ENCODE data around the gene DHH. TPM values are rescaled to one million over a fixed set of nuclear protein-coding genes. Genes with fewer than 3 reads are reported as not detected.
A peak's percentile ranks its signal among the peaks of the same experiment; 100 is the strongest.
"Not testable (repeated sequence)": the region's sequence is repeated elsewhere in the genome, so short reads cannot be mapped to it uniquely, and the experiment has no call there.

DHH gene
- total RNA-seq, 1 donor from 2014 or later, result not detected

- DNase-seq (ENCODE audit: low spot score), result no peak
- H3K4me3 Mint-ChIP-seq (ENCODE audit: low read depth), result peak overlapping the region; percentile 98
Observed at GRCh38 chr12:49129332-49130150, 34.9 kb upstream of the DHH start.

GRCh38 chr12:49127971-49128370 lies 33.4 kb upstream of the DHH start:
- Mint-ChIP-seq H3K4me1 (ENCODE audit: low read depth) (peaks cover 28% of the 10 kb centered on the region), H3K36me3 (ENCODE audit: low read depth) (peaks cover 48% of the 10 kb centered on the region), H3K4me3 (ENCODE audit: low read depth) (peak overlapping the region; percentile 42), H3K27ac (peak overlapping the region; percentile 52)
- H3K27me3 Mint-ChIP-seq (ENCODE audit: low read depth); intact Hi-C loops (cut with micrococcal nuclease); H3K9me3 Mint-ChIP-seq; DNase-seq (ENCODE audit: low spot score): not testable (repeated sequence)

More at GRCh38 chr12:49129332-49130150, 34.9 kb upstream of the DHH start:
- intact Hi-C loops (cut with micrococcal nuclease), result loop anchor here (1.0 to 5.0 kb wide), 8 partner anchors 19 to 613 kb away; partner anchors contain the start of genes DDX23, KMT2D, LMBR1L and RHEBL1
- H3K27ac Mint-ChIP-seq, result peak overlapping the region; percentile 98
- H3K4me1 Mint-ChIP-seq (ENCODE audit: low read depth), result peaks cover 38% of the 10 kb centered on the region
- peaks cover 48% of the 10 kb centered on the region for H3K36me3 Mint-ChIP-seq (ENCODE audit: low read depth)
- no peaks in the 10 kb centered on the region for H3K27me3 Mint-ChIP-seq (ENCODE audit: low read depth)
- H3K9me3 Mint-ChIP-seq, result no peaks in the 10 kb centered on the region

GRCh38 chr12:49126852-49127763 lies 32.5 kb upstream of the DHH start:
- no peak for DNase-seq (ENCODE audit: low spot score)
- Mint-ChIP-seq H3K4me3 (ENCODE audit: low read depth) (peak overlapping the region; percentile 42), H3K27ac (peak overlapping the region; percentile 52), H3K4me1 (ENCODE audit: low read depth) (peaks cover 19% of the 10 kb centered on the region), H3K9me3 (no peaks in the 10 kb centered on the region), H3K27me3 (ENCODE audit: low read depth) (no peaks in the 10 kb centered on the region), H3K36me3 (ENCODE audit: low read depth) (peaks cover 48% of the 10 kb centered on the region)
- intact Hi-C loops (cut with micrococcal nuclease), result no loop called here

- intact Hi-C loops (cut with micrococcal nuclease), result no loop called here
- H3K36me3 Mint-ChIP-seq (ENCODE audit: low read depth), result no peaks in the 10 kb centered on the region
- H3K4me1 Mint-ChIP-seq (ENCODE audit: low read depth), result no peaks in the 10 kb centered on the region
- no peak overlapping the region for H3K4me3 Mint-ChIP-seq (ENCODE audit: low read depth)
- H3K9me3 Mint-ChIP-seq, result no peaks in the 10 kb centered on the region
- H3K27me3 Mint-ChIP-seq (ENCODE audit: low read depth), result no peaks in the 10 kb centered on the region
- DNase-seq (ENCODE audit: low spot score), result no peak
- H3K27ac Mint-ChIP-seq, result no peak overlapping the region
Observed at GRCh38 chr12:49121047-49121696, 26.6 kb upstream of the DHH start.

GRCh38 chr12:49111206-49111605 lies 16.6 kb upstream of the DHH start:
- Mint-ChIP-seq H3K36me3 (ENCODE audit: low read depth) (peaks cover 4% of the 10 kb centered on the region), H3K4me1 (ENCODE audit: low read depth) (peaks cover 22% of the 10 kb centered on the region), H3K4me3 (ENCODE audit: low read depth) (peak overlapping the region; percentile 97), H3K27me3 (ENCODE audit: low read depth) (peaks cover 2% of the 10 kb centered on the region), H3K27ac (peak overlapping the region; percentile 91), H3K9me3 (no peaks in the 10 kb centered on the region)
- no peak for DNase-seq (ENCODE audit: low spot score)
- intact Hi-C loops (cut with micrococcal nuclease), result loop anchor here (5.0 kb wide), 1 partner anchor 76 kb away; the partner anchor contains the start of gene TUBA1A

- H3K4me1 Mint-ChIP-seq (ENCODE audit: low read depth), result peaks cover 22% of the 10 kb centered on the region
- intact Hi-C loops (cut with micrococcal nuclease), result loop anchor here (1.0 to 5.0 kb wide), 2 partner anchors 20 to 77 kb away; partner anchors contain the start of gene TUBA1A
- peak within 1 kb of the TSS; percentile 91 for H3K27ac Mint-ChIP-seq
- peaks cover 5% of the 10 kb centered on the region for H3K36me3 Mint-ChIP-seq (ENCODE audit: low read depth)
- H3K9me3 Mint-ChIP-seq, result no peaks in the 10 kb centered on the region
- peak; percentile 94 for DNase-seq (ENCODE audit: low spot score)
- peak within 1 kb of the TSS; percentile 97 for H3K4me3 Mint-ChIP-seq (ENCODE audit: low read depth)
- peaks cover 2% of the 10 kb centered on the region for H3K27me3 Mint-ChIP-seq (ENCODE audit: low read depth)
Observed at GRCh38 chr12:49110464-49111155, 16.0 kb upstream of the DHH start, which contains the start of gene LMBR1L. TSS of gene LMBR1L (minus strand) at chr12:49110847. CDS start at chr12:49110555, 292 bp downstream.

GRCh38 chr12:49109641-49110463 lies 15.3 kb upstream of the DHH start:
- H3K36me3 Mint-ChIP-seq (ENCODE audit: low read depth), result peaks cover 5% of the 10 kb centered on the region

GRCh38 chr12:49108958-49109404 lies 14.4 kb upstream of the DHH start:
- intact Hi-C loops (cut with micrococcal nuclease), result loop anchor here (1.0 kb wide), 1 partner anchor 21 kb away; no protein-coding TSS in a partner anchor
- Mint-ChIP-seq H3K4me1 (ENCODE audit: low read depth) (peaks cover 22% of the 10 kb centered on the region), H3K36me3 (ENCODE audit: low read depth) (peaks cover 8% of the 10 kb centered on the region), H3K27ac (peak overlapping the region; percentile 51), H3K9me3 (no peaks in the 10 kb centered on the region), H3K4me3 (ENCODE audit: low read depth) (peak overlapping the region; percentile 97), H3K27me3 (ENCODE audit: low read depth) (no peaks in the 10 kb centered on the region)
- DNase-seq (ENCODE audit: low spot score), result no peak

More at GRCh38 chr12:49109641-49110463, 15.3 kb upstream of the DHH start:
- H3K4me3 Mint-ChIP-seq (ENCODE audit: low read depth), result peak overlapping the region; percentile 97
- DNase-seq (ENCODE audit: low spot score), result no peak
- H3K27ac Mint-ChIP-seq, result peak overlapping the region; percentile 91
- H3K4me1 Mint-ChIP-seq (ENCODE audit: low read depth), result peaks cover 22% of the 10 kb centered on the region
- H3K9me3 Mint-ChIP-seq, result no peaks in the 10 kb centered on the region
- intact Hi-C loops (cut with micrococcal nuclease), result loop anchor here (1.0 to 5.0 kb wide), 3 partner anchors 20 to 77 kb away; partner anchors contain the start of gene TUBA1A
- H3K27me3 Mint-ChIP-seq (ENCODE audit: low read depth), result peaks cover under 1% of the 10 kb centered on the region

- no peaks in the 10 kb centered on the region for H3K9me3 Mint-ChIP-seq
- no peak overlapping the region for H3K4me3 Mint-ChIP-seq (ENCODE audit: low read depth)
- H3K27me3 Mint-ChIP-seq (ENCODE audit: low read depth), result no peaks in the 10 kb centered on the region
- DNase-seq (ENCODE audit: low spot score), result no peak
- H3K27ac Mint-ChIP-seq, result no peak overlapping the region
- H3K36me3 Mint-ChIP-seq (ENCODE audit: low read depth), result peaks cover 18% of the 10 kb centered on the region
- intact Hi-C loops (cut with micrococcal nuclease), result no loop called here
- peaks cover 15% of the 10 kb centered on the region for H3K4me1 Mint-ChIP-seq (ENCODE audit: low read depth)
Observed at GRCh38 chr12:49105504-49106084, 11.0 kb upstream of the DHH start.

GRCh38 chr12:49104822-49105221 lies 10.2 kb upstream of the DHH start:
- Mint-ChIP-seq H3K27me3 (ENCODE audit: low read depth) (no peaks in the 10 kb centered on the region), H3K27ac (no peak overlapping the region), H3K4me3 (ENCODE audit: low read depth) (no peak overlapping the region), H3K9me3 (no peaks in the 10 kb centered on the region), H3K4me1 (ENCODE audit: low read depth) (peaks cover 14% of the 10 kb centered on the region), H3K36me3 (ENCODE audit: low read depth) (peaks cover 21% of the 10 kb centered on the region)
- intact Hi-C loops (cut with micrococcal nuclease), result no loop called here
- DNase-seq (ENCODE audit: low spot score), result no peak

- Mint-ChIP-seq H3K36me3 (ENCODE audit: low read depth) (peaks cover 46% of the 10 kb centered on the region), H3K27ac (no peak overlapping the region), H3K27me3 (ENCODE audit: low read depth) (peaks cover 5% of the 10 kb centered on the region), H3K9me3 (no peaks in the 10 kb centered on the region), H3K4me1 (ENCODE audit: low read depth) (no peaks in the 10 kb centered on the region), H3K4me3 (ENCODE audit: low read depth) (no peak overlapping the region)
- DNase-seq (ENCODE audit: low spot score), result no peak
- intact Hi-C loops (cut with micrococcal nuclease), result no loop called here
Observed at GRCh38 chr12:49100380-49100779, 5.8 kb upstream of the DHH start.
